ENCODE data around the gene HLA-A.

Gene HLA-A

DNA sequence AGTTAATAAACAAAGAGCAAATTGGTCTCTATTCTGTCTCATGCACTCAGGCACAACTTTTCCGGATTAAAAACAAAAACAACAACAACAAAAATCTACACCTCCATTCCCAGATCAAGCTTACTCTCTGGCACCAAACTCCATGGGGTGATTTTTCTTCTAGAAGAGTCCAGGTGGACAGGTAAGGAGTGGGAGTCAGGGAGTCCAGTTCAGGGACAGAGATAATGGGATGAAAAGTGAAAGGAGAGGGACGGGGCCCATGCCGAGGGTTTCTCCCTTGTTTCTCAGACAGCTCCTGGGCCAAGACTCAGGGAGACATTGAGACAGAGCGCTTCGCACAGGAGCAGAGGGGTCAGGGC, 437 bp upstream of the HLA-A start:
- TF ChIP-seq, protein P1, sequence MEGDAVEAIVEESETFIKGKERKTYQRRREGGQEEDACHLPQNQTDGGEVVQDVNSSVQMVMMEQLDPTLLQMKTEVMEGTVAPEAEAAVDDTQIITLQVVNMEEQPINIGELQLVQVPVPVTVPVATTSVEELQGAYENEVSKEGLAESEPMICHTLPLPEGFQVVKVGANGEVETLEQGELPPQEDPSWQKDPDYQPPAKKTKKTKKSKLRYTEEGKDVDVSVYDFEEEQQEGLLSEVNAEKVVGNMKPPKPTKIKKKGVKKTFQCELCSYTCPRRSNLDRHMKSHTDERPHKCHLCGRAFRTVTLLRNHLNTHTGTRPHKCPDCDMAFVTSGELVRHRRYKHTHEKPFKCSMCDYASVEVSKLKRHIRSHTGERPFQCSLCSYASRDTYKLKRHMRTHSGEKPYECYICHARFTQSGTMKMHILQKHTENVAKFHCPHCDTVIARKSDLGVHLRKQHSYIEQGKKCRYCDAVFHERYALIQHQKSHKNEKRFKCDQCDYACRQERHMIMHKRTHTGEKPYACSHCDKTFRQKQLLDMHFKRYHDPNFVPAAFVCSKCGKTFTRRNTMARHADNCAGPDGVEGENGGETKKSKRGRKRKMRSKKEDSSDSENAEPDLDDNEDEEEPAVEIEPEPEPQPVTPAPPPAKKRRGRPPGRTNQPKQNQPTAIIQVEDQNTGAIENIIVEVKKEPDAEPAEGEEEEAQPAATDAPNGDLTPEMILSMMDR (IDR thresholded peaks at IDR 0.05; ENCODE audit: low read depth, low read length): no peak
- H3K4me3 ChIP-seq (replicated peaks in 1 of 2; ENCODE audit: low read depth in 2 of 2, low read length in 2 of 2): peak overlapping the region; percentile 75 to 77
- no peak for DNase-seq (ENCODE audit: low read depth in 2 of 2)

DNA sequence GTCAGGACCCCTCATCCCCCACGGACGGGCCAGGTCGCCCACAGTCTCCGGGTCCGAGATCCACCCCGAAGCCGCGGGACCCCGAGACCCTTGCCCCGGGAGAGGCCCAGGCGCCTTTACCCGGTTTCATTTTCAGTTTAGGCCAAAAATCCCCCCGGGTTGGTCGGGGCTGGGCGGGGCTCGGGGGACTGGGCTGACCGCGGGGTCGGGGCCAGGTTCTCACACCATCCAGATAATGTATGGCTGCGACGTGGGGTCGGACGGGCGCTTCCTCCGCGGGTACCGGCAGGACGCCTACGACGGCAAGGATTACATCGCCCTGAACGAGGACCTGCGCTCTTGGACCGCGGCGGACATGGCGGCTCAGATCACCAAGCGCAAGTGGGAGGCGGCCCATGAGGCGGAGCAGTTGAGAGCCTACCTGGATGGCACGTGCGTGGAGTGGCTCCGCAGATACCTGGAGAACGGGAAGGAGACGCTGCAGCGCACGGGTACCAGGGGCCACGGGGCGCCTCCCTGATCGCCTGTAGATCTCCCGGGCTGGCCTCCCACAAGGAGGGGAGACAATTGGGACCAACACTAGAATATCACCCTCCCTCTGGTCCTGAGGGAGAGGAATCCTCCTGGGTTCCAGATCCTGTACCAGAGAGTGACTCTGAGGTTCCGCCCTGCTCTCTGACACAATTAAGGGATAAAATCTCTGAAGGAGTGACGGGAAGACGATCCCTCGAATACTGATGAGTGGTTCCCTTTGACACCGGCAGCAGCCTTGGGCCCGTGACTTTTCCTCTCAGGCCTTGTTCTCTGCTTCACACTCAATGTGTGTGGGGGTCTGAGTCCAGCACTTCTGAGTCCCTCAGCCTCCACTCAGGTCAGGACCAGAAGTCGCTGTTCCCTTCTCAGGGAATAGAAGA, 978 bp downstream of the HLA-A start:
- DNase-seq (ENCODE audit: low read depth in 2 of 2): no peak
- H3K4me3 ChIP-seq (replicated peaks in 1 of 2; ENCODE audit: low read depth in 2 of 2, low read length in 2 of 2): peak overlapping the region; percentile 75 to 77

GRCh38 chr6:29945281-29945820, 3.0 kb downstream of the HLA-A start:
- no peak overlapping the region for H3K4me3 ChIP-seq (replicated peaks in 1 of 2; ENCODE audit: low read depth in 2 of 2, low read length in 2 of 2)
- TF ChIP-seq, protein P1 (IDR thresholded peaks at IDR 0.05; ENCODE audit: low read depth, low read length): no peak
- DNase-seq (ENCODE audit: low read depth in 2 of 2): no peak

More for the DNA sequence above, 978 bp downstream of the HLA-A start:
- TF ChIP-seq, protein P1 (IDR thresholded peaks at IDR 0.05; ENCODE audit: low read depth, low read length): no peak

- no peak for DNase-seq (ENCODE audit: low read depth in 2 of 2)
- TF ChIP-seq, protein P1 (IDR thresholded peaks at IDR 0.05; ENCODE audit: low read depth, low read length): no peak
- H3K4me3 ChIP-seq (replicated peaks in 1 of 2; ENCODE audit: low read depth in 2 of 2, low read length in 2 of 2): no peak overlapping the region
Measured at GRCh38 chr6:29946223-29947076, 4.1 kb downstream of the HLA-A start.

GRCh38 chr6:29947077-29947980, 5.0 kb downstream of the HLA-A start:
- H3K4me3 ChIP-seq (replicated peaks in 1 of 2; ENCODE audit: low read depth in 2 of 2, low read length in 2 of 2): no peak overlapping the region
- TF ChIP-seq, protein P1 (IDR thresholded peaks at IDR 0.05; ENCODE audit: low read depth, low read length): no peak
- DNase-seq (ENCODE audit: low read depth in 2 of 2): no peak

DNA sequence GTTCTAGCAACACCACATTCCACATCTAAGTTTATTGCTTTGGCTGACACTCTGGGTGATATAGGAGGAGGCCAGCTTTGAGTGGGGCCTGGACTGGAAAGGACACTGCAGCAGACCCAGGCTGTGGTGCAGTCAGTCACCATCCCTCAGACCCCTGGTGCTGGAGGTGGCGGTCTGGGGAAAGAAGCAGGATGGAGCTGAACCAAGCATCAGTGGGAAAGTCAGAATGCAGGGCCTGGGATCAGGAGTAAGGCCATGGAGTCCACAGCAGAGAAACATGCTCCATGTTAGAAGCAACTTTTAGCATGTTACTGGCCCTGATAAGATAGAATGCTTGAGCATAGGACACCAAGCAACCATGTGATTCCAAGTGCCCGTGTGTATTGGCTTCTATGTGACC, 5.9 kb downstream of the HLA-A start:
- TF ChIP-seq, protein P1 (IDR thresholded peaks at IDR 0.05; ENCODE audit: low read depth, low read length): no peak
- no peak for DNase-seq (ENCODE audit: low read depth in 2 of 2)
- H3K4me3 ChIP-seq (replicated peaks in 1 of 2; ENCODE audit: low read depth in 2 of 2, low read length in 2 of 2): no peak overlapping the region
